ENCODE data around the gene RAB5B. TPM values are rescaled to one million over a fixed set of nuclear protein-coding genes. Genes with fewer than 3 reads are reported as not detected.
"Not testable (repeated sequence)": the region's sequence is repeated elsewhere in the genome, so short reads cannot be mapped to it uniquely, and the experiment has no call there.

The RAB5B gene
- total and polyA plus RNA-seq, 12 donors, result 35.3 to 137 (median 115) TPM

DNA sequence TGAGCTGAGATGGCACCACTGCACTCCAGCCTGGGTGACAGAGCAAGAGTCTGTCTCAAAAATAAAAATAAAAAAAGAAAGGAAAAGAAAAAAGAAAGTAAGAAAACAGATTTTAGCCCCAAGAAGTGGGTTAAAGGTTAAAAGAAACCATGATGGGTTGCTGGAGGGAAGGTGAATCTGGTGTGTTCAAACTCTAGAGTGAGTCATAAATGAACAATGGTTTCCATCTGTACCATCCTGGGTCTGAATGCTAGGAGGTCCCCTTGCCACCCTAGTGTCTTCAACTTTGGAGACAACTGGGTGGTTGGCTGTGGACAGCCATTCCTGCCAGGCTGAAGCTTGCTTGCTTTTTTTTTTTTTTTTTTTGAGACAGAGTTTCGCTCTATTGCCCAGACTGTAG lies 66.3 kb downstream of the RAB5B start:
- no peaks in the 10 kb centered on the region for H3K9me3 ChIP-seq
- H3K27ac ChIP-seq, result no peak overlapping the region
- ATAC-seq, result no peak
- no peak for DNase-seq
- no peak overlapping the region for H3K4me3 ChIP-seq
- WGBS, 2 donors, result 100% methylated on average over 1 of the region's 1 CpG
- intact Hi-C loops (cut with DNase I), result loop anchor here in 5 of 10 donors (2.0 to 10.0 kb wide), 9 partner anchors 43 to 305 kb away; partner anchors contain the start of genes SUOX (in 3 of the 5), PA2G4 (in 2 of the 5), DGKA (in 1 of the 5) and GDF11 (in 1 of the 5)
- no peaks in the 10 kb centered on the region for H3K27me3 ChIP-seq
- peaks cover 0 to 56% (median 25%) of the 10 kb centered on the region in 9 donors for H3K36me3 ChIP-seq
- TF ChIP-seq, protein P1, sequence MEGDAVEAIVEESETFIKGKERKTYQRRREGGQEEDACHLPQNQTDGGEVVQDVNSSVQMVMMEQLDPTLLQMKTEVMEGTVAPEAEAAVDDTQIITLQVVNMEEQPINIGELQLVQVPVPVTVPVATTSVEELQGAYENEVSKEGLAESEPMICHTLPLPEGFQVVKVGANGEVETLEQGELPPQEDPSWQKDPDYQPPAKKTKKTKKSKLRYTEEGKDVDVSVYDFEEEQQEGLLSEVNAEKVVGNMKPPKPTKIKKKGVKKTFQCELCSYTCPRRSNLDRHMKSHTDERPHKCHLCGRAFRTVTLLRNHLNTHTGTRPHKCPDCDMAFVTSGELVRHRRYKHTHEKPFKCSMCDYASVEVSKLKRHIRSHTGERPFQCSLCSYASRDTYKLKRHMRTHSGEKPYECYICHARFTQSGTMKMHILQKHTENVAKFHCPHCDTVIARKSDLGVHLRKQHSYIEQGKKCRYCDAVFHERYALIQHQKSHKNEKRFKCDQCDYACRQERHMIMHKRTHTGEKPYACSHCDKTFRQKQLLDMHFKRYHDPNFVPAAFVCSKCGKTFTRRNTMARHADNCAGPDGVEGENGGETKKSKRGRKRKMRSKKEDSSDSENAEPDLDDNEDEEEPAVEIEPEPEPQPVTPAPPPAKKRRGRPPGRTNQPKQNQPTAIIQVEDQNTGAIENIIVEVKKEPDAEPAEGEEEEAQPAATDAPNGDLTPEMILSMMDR (IDR thresholded peaks at IDR 0.05), result no peak
- H3K4me1 ChIP-seq, result peaks cover 0 to 23% (median 18%) of the 10 kb centered on the region in 9 donors

DNA sequence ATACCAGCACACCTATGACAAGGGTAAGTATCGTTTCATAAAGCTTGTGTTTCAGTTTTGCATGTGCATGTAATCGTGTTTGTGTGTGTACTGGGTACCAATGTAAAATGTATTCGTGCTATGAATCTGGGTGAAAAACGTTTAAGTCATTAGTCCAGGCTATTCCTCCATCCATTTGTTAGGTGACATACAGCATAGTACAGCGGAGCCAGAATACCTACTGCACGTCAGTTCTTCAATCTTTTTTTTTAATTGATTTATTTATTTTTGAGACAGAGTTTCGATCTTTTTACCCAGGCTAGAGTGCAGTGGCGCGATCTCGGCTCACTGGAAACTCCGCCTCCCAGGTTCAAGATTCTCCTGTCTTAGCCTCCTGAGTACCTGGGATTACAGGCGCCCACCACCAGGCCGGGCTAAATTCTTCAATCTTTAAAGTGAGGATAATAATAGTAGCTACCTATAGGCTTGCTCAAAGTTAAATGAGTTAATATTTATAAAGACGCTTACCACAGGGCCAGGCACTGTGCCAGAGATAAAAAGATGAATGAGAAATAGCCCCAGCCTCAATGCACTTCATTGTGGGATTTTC lies 67.2 kb downstream of the RAB5B start:
- intact Hi-C loops (cut with DNase I), result loop anchor here in 6 of 10 donors (1.0 to 10.0 kb wide), 12 partner anchors 44 to 306 kb away; partner anchors contain the start of genes SUOX (in 4 of the 6), PA2G4 (in 2 of the 6), PYM1 (in 2 of the 6) and DGKA (in 1 of the 6)
- Histone ChIP-seq H3K27me3 (no peaks in the 10 kb centered on the region), H3K9me3 (no peaks in the 10 kb centered on the region), H3K36me3 (peaks cover 0 to 57% (median 24%) of the 10 kb centered on the region in 9 donors), H3K4me1 (peaks cover 0 to 23% (median 18%) of the 10 kb centered on the region in 9 donors), H3K4me3 (peak overlapping the region in 9 of 10 donors; percentile 57 to 96 (median 80)), H3K27ac (peak overlapping the region; percentile 92 to 99 (median 97))
- TF ChIP-seq, protein P1 (IDR thresholded peaks at IDR 0.05), result no peak
- peak in 1 of 8 donors; percentile 1 for ATAC-seq
- DNase-seq, result no peak
- WGBS, 2 donors, result 64 to 70% methylated on average over 14 of the region's 14 CpGs

DNA sequence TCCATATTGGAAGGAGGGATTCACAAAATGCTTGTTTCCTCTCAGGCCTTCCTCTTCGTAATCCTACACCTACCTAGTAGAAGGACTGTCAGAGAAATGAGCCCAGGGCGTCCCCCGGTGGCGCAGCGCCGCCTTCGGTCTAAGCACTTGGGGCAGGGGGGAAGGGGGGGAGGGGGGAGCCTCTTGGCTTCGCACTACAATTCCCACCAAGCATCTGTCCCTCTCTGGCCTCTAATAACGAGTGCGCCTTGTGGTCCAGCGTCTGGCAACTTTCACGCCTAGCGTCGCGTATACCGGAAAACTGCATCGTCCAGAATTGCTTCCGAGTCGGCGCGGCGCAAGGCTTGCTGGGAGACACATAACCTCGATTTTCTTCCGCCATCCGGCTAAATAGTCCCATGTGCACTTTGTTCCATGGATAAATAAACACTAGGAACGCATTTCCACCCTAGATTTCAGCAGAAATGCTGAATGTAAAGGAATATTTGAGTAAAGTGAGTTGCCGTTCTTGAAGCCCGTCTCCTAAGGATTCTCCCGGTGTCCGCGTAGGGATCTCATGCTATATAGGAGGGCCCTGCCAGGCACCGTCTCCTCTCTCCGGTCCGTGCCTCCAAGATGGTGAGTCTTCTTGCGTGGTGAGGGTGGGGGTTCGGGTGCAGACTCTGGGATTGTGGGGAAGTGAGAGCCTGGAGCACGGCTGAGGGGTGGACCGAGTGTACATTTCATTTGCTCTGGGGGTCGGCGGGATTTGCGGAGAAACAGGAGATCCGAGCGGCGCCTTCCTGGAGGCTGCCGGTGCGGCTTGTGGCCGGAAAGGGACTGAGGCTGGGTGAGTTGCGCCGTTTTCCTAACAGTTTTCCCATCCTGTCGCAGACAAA lies 67.9 kb downstream of the RAB5B start, which contains the start of gene RPS26:
RPS26 (plus strand) TSS at position 367 of the 878 bp plus-strand sequence; CDS start at position 616, 249 bp downstream.
- peak within 1 kb of the TSS; percentile 92 to 99 (median 97) for H3K27ac ChIP-seq
- no peaks in the 10 kb centered on the region for H3K9me3 ChIP-seq
- peaks cover 0 to 53% (median 24%) of the 10 kb centered on the region in 9 donors for H3K36me3 ChIP-seq
- no peaks in the 10 kb centered on the region for H3K27me3 ChIP-seq
- DNase-seq (peak; percentile 94 to 98), ATAC-seq (peak; percentile 95 to 99 (median 97))
- 0% methylated on average over 50 of the region's 50 CpGs for WGBS, 2 donors
- peaks cover 0 to 23% (median 18%) of the 10 kb centered on the region in 9 donors for H3K4me1 ChIP-seq
- peak within 1 kb of the TSS; percentile 57 to 96 (median 80) for H3K4me3 ChIP-seq
- TF ChIP-seq, protein P1 (IDR thresholded peaks at IDR 0.05), result peak in 8 of 9 donors; percentile 34 to 69 (median 54)
- intact Hi-C loops (cut with DNase I), result loop anchor here in 6 of 10 donors (1.0 to 10.0 kb wide), 12 partner anchors 44 to 307 kb away; partner anchors contain the start of genes SUOX (in 4 of the 6), PA2G4 (in 2 of the 6), PYM1 (in 2 of the 6) and DGKA (in 1 of the 6)

DNA sequence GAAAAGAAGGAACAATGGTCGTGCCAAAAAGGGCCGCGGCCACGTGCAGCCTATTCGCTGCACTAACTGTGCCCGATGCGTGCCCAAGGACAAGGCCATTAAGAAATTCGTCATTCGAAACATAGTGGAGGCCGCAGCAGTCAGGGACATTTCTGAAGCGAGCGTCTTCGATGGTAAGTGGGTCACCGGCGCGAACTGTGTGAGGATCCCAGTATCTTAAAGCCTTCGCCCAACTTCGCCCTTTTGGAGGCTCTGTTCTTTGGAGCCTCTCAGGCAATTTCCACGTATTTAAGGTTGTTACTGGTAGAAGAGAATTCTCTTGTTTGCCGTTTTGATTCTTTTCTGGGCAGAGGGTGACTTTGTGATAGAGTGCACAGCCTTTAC lies 68.5 kb downstream of the RAB5B start:
- DNase-seq, H3K27me3 ChIP-seq, H3K9me3 ChIP-seq: not testable (repeated sequence)
- intact Hi-C loops (cut with DNase I), result loop anchor here in 5 of 10 donors (5.0 to 10.0 kb wide), 8 partner anchors 45 to 308 kb away; partner anchors contain the start of genes PA2G4 (in 2 of the 5), SUOX (in 2 of the 5), DGKA (in 1 of the 5) and GDF11 (in 1 of the 5)
- WGBS, 2 donors, result 0 to 5% methylated on average over 17 to 19 of the region's 20 CpGs
- H3K4me1 ChIP-seq, result peaks cover 0 to 23% (median 18%) of the 10 kb centered on the region in 9 donors
- peak overlapping the region; percentile 57 to 96 (median 80) for H3K4me3 ChIP-seq
- peaks cover 0 to 51% (median 24%) of the 10 kb centered on the region in 9 donors for H3K36me3 ChIP-seq
- H3K27ac ChIP-seq, result peak overlapping the region; percentile 92 to 99 (median 97)
- peak in 2 of 8 donors; percentile 1 for ATAC-seq
